Esophagus squamous epithelium (tissue), 4 donors: Measurements from ENCODE around the gene PKD1.
A peak's percentile ranks its signal among the peaks of the same experiment; 100 is the strongest.

ENCODE experiments used
- CTCF ChIP-seq, 6 experiments: fragments of 450-650 bp in 4 of 6; fragments of 200-600 bp in 2 of 6; sonication (generic) in 2 of 6; IDR thresholded peaks; one replicate each; pipeline ENCODE4 v1.5.1; 2016 to 2019; ENCODE audit warnings: antibody characterized with exemption in 6 of 6, mild to moderate bottlenecking in 4 of 6, moderate library complexity in 4 of 6
- POLR2A ChIP-seq, 4 donors: fragments of 450-650 bp; IDR thresholded peaks; one replicate each; pipeline ENCODE4 v1.6.1; 2017; ENCODE audit warnings: antibody characterized with exemption in 4 of 4, mild to moderate bottlenecking in 4 of 4, moderate library complexity in 3 of 4

DNA sequence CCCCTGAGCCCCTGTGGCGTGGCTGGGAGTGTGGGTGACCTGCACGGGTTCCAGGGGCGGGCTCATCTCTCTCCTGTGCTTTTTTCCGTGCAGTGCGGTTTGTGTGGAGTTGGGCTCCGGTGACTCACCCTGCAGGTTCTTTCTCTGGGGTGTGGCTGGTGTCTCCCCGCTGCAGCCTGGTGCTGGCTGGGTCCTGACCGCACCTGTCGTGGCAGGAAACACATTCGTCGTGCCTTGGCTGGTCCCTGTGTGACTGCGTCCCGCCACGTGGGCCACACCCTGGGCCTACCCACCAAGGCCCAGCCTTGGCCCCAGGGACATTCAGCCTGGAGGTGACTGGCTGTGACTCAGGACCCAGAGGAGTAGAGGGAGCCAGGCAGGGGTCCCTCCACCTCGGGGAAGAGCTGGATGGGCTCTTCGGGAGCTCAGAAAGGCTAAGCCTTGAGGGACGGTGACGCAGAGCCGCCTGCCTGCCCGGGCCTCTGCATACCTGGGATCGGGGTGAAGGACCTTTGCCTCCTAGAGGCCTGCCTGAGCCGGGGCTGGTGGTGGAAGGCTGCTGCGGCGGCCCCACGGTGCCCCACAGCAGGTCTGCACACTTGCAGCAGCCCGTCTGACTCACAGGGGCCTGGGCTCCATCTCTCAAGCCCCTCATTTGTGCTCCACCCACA is 27.6 kb upstream of the PKD1 start:
- TF ChIP-seq CTCF (IDR thresholded peaks at IDR 0.05) (no peak), POLR2A (IDR thresholded peaks at IDR 0.05) (peak in 1 of 4 donors; percentile 24)
